HepG2 (cell line): ENCODE data around the gene PLGRKT. TPM values are rescaled to one million over a fixed set of nuclear protein-coding genes. Genes with fewer than 3 reads are reported as not detected.

Experiments used
- ATAC-seq: fragments of 200-7000 bp; cut with Tn5 transposase; 3 replicates; pipeline ENCODE4 v1.9.1; 2020; ENCODE audit warnings: mild to moderate bottlenecking, moderate library complexity
- BruUV-seq: library from RNA; stranded (reverse); fragments of 400-500 nt; replicated peaks from 2 replicates; lab custom pipeline; 2021; lab: Mats Ljungman, UMichigan
- CTCF ChIA-PET: fragments of 300-600 bp; formaldehyde crosslinking; extraction: SDS; loops from one replicate; lab custom pipeline; 2021; ENCODE audit warnings: low total read pairs, inconsistent platforms, low intra/inter-chr PET ratio; lab: Yijun Ruan, JAX
- POLR2A ChIA-PET: fragments of 350-600 bp; sonication (Branson Sonifier 250); formaldehyde crosslinking; loops from one replicate; lab custom pipeline; 2020; ENCODE audit warnings: antibody characterized with exemption, inconsistent platforms; lab: Yijun Ruan, JAX
- DNase-seq: peaks from one replicate; pipeline ENCODE4 v3.0.0-alpha.2; 2015; ENCODE audit warnings: low spot score
- FAIRE-seq: peaks from 3 replicates; lab custom pipeline; 2011; peaks lifted over from hg19 to GRCh38; lab: Jason Lieb, UNC
- H2AFZ ChIP-seq: one replicate; pipeline ENCODE4 v1.6.1; 2011; ENCODE audit warnings: low read length, inconsistent platforms
- H3K27ac ChIP-seq: fragments of 300-600 bp; 3 replicates; pipeline ENCODE4 v1.8.0; 2011; ENCODE audit warnings: mixed run types, mild to moderate bottlenecking, mixed read lengths, low read length, inconsistent platforms; ENCODE audit not compliant: insufficient read depth; ENCODE audit errors: extremely low read length
- H3K27me3 ChIP-seq, 2 experiments: fragments of 200-600 bp in 1 of 2; 2 replicates in 1 of 2; 3 replicates in 1 of 2; pipeline versions ENCODE4 v1.6.0 to v1.8.0; 2011; ENCODE audit warnings: low read length in 2 of 2, mild to moderate bottlenecking in 2 of 2, moderate library complexity in 2 of 2, inconsistent platforms in 1 of 2; ENCODE audit not compliant: insufficient read depth in 2 of 2, control insufficient read depth in 1 of 2
- H3K36me3 ChIP-seq, 2 experiments: fragments of 200-600 bp in 1 of 2; replicated peaks in 1 of 2; 2 replicates in 1 of 2; 3 replicates in 1 of 2; pipeline versions ENCODE4 v1.5.1 to v1.8.0; 2011; ENCODE audit warnings: low read length in 2 of 2, inconsistent platforms in 1 of 2; ENCODE audit not compliant: insufficient read depth in 2 of 2, control insufficient read depth in 1 of 2
- H3K4me1 ChIP-seq: 2 replicates; pipeline ENCODE4 v1.5.1; 2012; ENCODE audit warnings: low read length, inconsistent platforms; ENCODE audit not compliant: insufficient read depth
- H3K4me2 ChIP-seq: 2 replicates; pipeline ENCODE4 v1.6.0; 2011; ENCODE audit warnings: low read depth, low read length, inconsistent platforms
- H3K4me3 ChIP-seq, 3 experiments: fragments of 200-600 bp in 1 of 3; sonication (generic), shearing (Covaris generic) in 1 of 3; replicated peaks in 1 of 3; 2 replicates each; pipeline ENCODE4 v1.5.1; 2011 to 2016; ENCODE audit warnings: low read length in 3 of 3, inconsistent platforms in 2 of 3, low read depth in 2 of 3, mild to moderate bottlenecking in 2 of 3, control low read depth in 1 of 3, mixed read lengths in 1 of 3; ENCODE audit not compliant: insufficient read depth in 1 of 3
- H3K79me2 ChIP-seq: one replicate; pipeline ENCODE4 v1.6.1; 2011; ENCODE audit warnings: low read length, inconsistent platforms; ENCODE audit not compliant: insufficient read depth
- H3K9ac ChIP-seq: 2 replicates; pipeline ENCODE4 v1.6.0; 2011; ENCODE audit warnings: mild to moderate bottlenecking, low read depth, low read length, inconsistent platforms; ENCODE audit not compliant: insufficient read depth
- H3K9me3 ChIP-seq: 2 replicates; pipeline ENCODE4 v1.5.1; 2012; ENCODE audit warnings: mild to moderate bottlenecking, low read length
- H4K20me1 ChIP-seq: 2 replicates; pipeline ENCODE4 v1.6.0; 2011; ENCODE audit warnings: inconsistent platforms, mild to moderate bottlenecking, low read length, moderate library complexity; ENCODE audit not compliant: insufficient read depth
- BRCA1 ChIP-seq: sonication (generic); formaldehyde crosslinking; IDR thresholded peaks from 2 replicates; pipeline ENCODE4 v1.4.0; 2020; ENCODE audit warnings: missing genetic modification reagents
- CENPT ChIP-seq: sonication (generic); formaldehyde crosslinking; IDR thresholded peaks from 2 replicates; pipeline ENCODE4 v1.8.0; 2022; ENCODE audit warnings: low read depth, mild to moderate bottlenecking, moderate library complexity, missing genetic modification reagents
- E2F2 ChIP-seq: sonication (generic); formaldehyde crosslinking; IDR thresholded peaks from 2 replicates; pipeline ENCODE4 v1.4.0; 2020; ENCODE audit warnings: missing genetic modification reagents, borderline replicate concordance
- FOXM1 ChIP-seq: sonication (generic); formaldehyde crosslinking; IDR thresholded peaks from 2 replicates; pipeline ENCODE4 v1.5.0; 2020; ENCODE audit warnings: missing genetic modification reagents
- GMEB2 ChIP-seq: IDR thresholded peaks from 2 replicates; pipeline ENCODE4 v1.6.1; 2016; ENCODE audit warnings: missing biosample characterization, missing genetic modification reagents, low read depth
- MIXL1 ChIP-seq: IDR thresholded peaks from 2 replicates; pipeline ENCODE4 v1.6.1; 2016
- ZFP36L2 ChIP-seq: sonication (generic); formaldehyde crosslinking; IDR thresholded peaks from 2 replicates; pipeline ENCODE4 v1.4.0; 2020; ENCODE audit warnings: missing genetic modification reagents
- ZFP37 ChIP-seq: sonication (generic); formaldehyde crosslinking; IDR thresholded peaks from 2 replicates; pipeline ENCODE4 v1.4.0; 2020; ENCODE audit warnings: missing genetic modification reagents, borderline replicate concordance
- ZNF512B ChIP-seq: sonication (generic); formaldehyde crosslinking; IDR thresholded peaks from 2 replicates; pipeline ENCODE4 v1.5.1; 2020; ENCODE audit warnings: missing genetic modification reagents, mild to moderate bottlenecking, borderline replicate concordance
- ZNF746 ChIP-seq: sonication (generic); formaldehyde crosslinking; IDR thresholded peaks from 2 replicates; pipeline ENCODE4 v1.8.0; 2022; ENCODE audit warnings: mild to moderate bottlenecking, missing genetic modification reagents
- WGBS: methylation state at CpG from one replicate; pipeline ENCODE4 v1.1.6; 2017; ENCODE audit warnings: low lambda C conversion rate; 5-methylcytosine and 5-hydroxymethylcytosine counted together
- in situ Hi-C: cut with HindIII; loops from 2 replicates; pipeline ENCODE4 v1.10.0; 2017; ENCODE audit warnings: low pct_unique_long_range_greater_than_20kb; ENCODE audit not compliant: extremely low pct_ligation_motif_present
- intact Hi-C: fragments of 100-400 bp; cut with micrococcal nuclease; formaldehyde crosslinking; loops from one replicate; pipeline ENCODE4 v1.10.0; 2022; ENCODE audit not compliant: unreplicated experiment
- polyA plus RNA-seq, 8 experiments: library from polyadenylated mRNA; depleted of rRNA in 3 of 8; stranded (reverse) in 7 of 8; unstranded in 1 of 8; fragments of >200 nt; fragmentation: Illumina TruSeq in 4 of 8; extraction: Trizol in 4 of 8; gene quantifications; 2 replicates each; pipeline versions ENCODE4 v1.2.1 to v1.2.3, GENCODE V29; 2011 to 2016; ENCODE audit warnings: low read depth in 4 of 8, missing spikeins in 1 of 8, mixed read lengths in 1 of 8; ENCODE audit not compliant: insufficient read depth in 1 of 8
- total RNA-seq, 5 experiments: library from RNA; depleted of rRNA; stranded (reverse); fragments of >200 nt; fragmentation: Illumina TruSeq; extraction: Trizol; gene quantifications; 2 replicates each; pipeline ENCODE4 v1.2.3, GENCODE V29; 2016; ENCODE audit warnings: low read depth in 1 of 5

The PLGRKT gene
- total and polyA plus RNA-seq, 2 of the 13 experiments (the other 11 are each of a cell fraction or from before 2014, with no cell fraction given), result 5.0 to 15.8 TPM

GRCh38 chr9:5388026-5388819 is 49.5 kb downstream of the PLGRKT start:
- Histone ChIP-seq H3K36me3 (no peaks in the 10 kb centered on the region), H3K9me3 (no peaks in the 10 kb centered on the region), H2AFZ (no peak overlapping the region), H3K4me3 (no peak overlapping the region), H4K20me1 (no peaks in the 10 kb centered on the region), H3K79me2 (no peaks in the 10 kb centered on the region), H3K27me3 (no peaks in the 10 kb centered on the region), H3K27ac (no peak overlapping the region), H3K9ac (no peak overlapping the region), H3K4me1 (no peaks in the 10 kb centered on the region), H3K4me2 (no peak overlapping the region)
- ATAC-seq (no peak), DNase-seq (no peak), FAIRE-seq (no peak)
- ChIA-PET POLR2A (no interaction called here), CTCF (no interaction called here)
- 83% methylated on average over 5 of the region's 5 CpGs for WGBS
- intact Hi-C loops (no loop called here), in situ Hi-C loops (no loop called here)
- no TSS peak for BruUV-seq
- TF ChIP-seq ZNF512B, result no peak
- no peak for TF ChIP-seq FOXM1
- no peak for TF ChIP-seq MIXL1
- no peak for TF ChIP-seq GMEB2 (CRISPR knock-in tag)
- TF ChIP-seq ZNF746 (CRISPR knock-in tag), result no peak
- TF ChIP-seq E2F2, result no peak
- no peak for TF ChIP-seq ZFP37 (CRISPR knock-in tag)
- no peak for TF ChIP-seq CENPT (CRISPR knock-in tag)
- no peak for TF ChIP-seq ZFP36L2
- no peak for TF ChIP-seq BRCA1 (CRISPR knock-in tag)
